Measurements from ENCODE around the gene EFCAB6.

DNA sequence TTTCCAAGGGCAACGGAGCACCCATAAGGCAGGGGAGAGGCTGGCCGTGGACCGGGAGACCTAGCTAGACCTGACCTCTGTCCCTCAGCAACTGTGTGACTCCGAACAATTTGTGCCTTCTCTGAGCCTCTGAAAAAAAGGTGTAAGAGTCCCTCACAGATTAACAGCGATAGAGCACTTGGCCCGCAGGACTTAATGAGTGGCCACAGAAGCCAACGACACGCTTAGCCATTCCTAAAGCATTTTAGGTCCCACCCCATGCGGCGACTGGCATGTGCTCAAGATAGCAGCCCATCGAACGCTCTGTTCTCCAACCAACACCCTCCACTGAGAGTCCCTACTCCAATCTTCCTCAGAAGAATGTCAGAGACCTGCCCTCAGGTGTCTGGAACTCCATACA lies 48.7 kb upstream of the EFCAB6 start:
- TF ChIP-seq, protein P1, sequence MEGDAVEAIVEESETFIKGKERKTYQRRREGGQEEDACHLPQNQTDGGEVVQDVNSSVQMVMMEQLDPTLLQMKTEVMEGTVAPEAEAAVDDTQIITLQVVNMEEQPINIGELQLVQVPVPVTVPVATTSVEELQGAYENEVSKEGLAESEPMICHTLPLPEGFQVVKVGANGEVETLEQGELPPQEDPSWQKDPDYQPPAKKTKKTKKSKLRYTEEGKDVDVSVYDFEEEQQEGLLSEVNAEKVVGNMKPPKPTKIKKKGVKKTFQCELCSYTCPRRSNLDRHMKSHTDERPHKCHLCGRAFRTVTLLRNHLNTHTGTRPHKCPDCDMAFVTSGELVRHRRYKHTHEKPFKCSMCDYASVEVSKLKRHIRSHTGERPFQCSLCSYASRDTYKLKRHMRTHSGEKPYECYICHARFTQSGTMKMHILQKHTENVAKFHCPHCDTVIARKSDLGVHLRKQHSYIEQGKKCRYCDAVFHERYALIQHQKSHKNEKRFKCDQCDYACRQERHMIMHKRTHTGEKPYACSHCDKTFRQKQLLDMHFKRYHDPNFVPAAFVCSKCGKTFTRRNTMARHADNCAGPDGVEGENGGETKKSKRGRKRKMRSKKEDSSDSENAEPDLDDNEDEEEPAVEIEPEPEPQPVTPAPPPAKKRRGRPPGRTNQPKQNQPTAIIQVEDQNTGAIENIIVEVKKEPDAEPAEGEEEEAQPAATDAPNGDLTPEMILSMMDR (IDR thresholded peaks at IDR 0.05): no peak
- no peak for TF ChIP-seq EZH2 (IDR thresholded peaks at IDR 0.05; ENCODE audit: borderline replicate concordance, insufficient read depth, low read depth, low read length, poor library complexity, severe bottlenecking)
